ENCODE measurements around the gene SON. TPM values are rescaled to one million over a fixed set of nuclear protein-coding genes. Genes with fewer than 3 reads are reported as not detected.

SON gene
- total and polyA plus RNA-seq, 2 of the 13 experiments (the other 11 are each of a cell fraction or from before 2014, with no cell fraction given), result 61.3 to 78.3 TPM

- TF ChIP-seq ZSCAN9 (CRISPR knock-in tag; IDR thresholded peaks at IDR 0.05; ENCODE audit: borderline replicate concordance) (peak; percentile 8; the same call in 1 of the 2 replicates), MAFG (CRISPR knock-in tag; IDR thresholded peaks at IDR 0.05) (0 out of 2 replicates have a peak, but pooled peaks have one; percentile 37), TRAFD1 (CRISPR knock-in tag; IDR thresholded peaks at IDR 0.05; ENCODE audit: borderline replicate concordance) (0 out of 2 replicates have a peak, but pooled peaks have one; percentile 14), TAF15 (IDR thresholded peaks at IDR 0.05; ENCODE audit: low read depth, low read length, poor library complexity, severe bottlenecking) (peak; percentile 27), PCBP1 (IDR thresholded peaks at IDR 0.05; ENCODE audit: borderline replicate concordance, low read depth, low read length) (no peak), CENPT (CRISPR knock-in tag; IDR thresholded peaks at IDR 0.05; ENCODE audit: low read depth) (no peak), FOXP4 (CRISPR knock-in tag; IDR thresholded peaks at IDR 0.05) (peak; percentile 49; the same call in 1 of the 2 replicates), ZFX (CRISPR knock-in tag; IDR thresholded peaks at IDR 0.05; ENCODE audit: low read depth) (peak; percentile 50; the same call in 1 of the 2 replicates)
- TF ChIP-seq, protein P1, sequence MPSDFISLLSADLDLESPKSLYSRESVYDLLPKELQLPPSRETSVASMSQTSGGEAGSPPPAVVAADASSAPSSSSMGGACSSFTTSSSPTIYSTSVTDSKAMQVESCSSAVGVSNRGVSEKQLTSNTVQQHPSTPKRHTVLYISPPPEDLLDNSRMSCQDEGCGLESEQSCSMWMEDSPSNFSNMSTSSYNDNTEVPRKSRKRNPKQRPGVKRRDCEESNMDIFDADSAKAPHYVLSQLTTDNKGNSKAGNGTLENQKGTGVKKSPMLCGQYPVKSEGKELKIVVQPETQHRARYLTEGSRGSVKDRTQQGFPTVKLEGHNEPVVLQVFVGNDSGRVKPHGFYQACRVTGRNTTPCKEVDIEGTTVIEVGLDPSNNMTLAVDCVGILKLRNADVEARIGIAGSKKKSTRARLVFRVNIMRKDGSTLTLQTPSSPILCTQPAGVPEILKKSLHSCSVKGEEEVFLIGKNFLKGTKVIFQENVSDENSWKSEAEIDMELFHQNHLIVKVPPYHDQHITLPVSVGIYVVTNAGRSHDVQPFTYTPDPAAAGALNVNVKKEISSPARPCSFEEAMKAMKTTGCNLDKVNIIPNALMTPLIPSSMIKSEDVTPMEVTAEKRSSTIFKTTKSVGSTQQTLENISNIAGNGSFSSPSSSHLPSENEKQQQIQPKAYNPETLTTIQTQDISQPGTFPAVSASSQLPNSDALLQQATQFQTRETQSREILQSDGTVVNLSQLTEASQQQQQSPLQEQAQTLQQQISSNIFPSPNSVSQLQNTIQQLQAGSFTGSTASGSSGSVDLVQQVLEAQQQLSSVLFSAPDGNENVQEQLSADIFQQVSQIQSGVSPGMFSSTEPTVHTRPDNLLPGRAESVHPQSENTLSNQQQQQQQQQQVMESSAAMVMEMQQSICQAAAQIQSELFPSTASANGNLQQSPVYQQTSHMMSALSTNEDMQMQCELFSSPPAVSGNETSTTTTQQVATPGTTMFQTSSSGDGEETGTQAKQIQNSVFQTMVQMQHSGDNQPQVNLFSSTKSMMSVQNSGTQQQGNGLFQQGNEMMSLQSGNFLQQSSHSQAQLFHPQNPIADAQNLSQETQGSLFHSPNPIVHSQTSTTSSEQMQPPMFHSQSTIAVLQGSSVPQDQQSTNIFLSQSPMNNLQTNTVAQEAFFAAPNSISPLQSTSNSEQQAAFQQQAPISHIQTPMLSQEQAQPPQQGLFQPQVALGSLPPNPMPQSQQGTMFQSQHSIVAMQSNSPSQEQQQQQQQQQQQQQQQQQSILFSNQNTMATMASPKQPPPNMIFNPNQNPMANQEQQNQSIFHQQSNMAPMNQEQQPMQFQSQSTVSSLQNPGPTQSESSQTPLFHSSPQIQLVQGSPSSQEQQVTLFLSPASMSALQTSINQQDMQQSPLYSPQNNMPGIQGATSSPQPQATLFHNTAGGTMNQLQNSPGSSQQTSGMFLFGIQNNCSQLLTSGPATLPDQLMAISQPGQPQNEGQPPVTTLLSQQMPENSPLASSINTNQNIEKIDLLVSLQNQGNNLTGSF (CRISPR knock-in tag; IDR thresholded peaks at IDR 0.05), result no peak
- TF ChIP-seq, protein P2, sequence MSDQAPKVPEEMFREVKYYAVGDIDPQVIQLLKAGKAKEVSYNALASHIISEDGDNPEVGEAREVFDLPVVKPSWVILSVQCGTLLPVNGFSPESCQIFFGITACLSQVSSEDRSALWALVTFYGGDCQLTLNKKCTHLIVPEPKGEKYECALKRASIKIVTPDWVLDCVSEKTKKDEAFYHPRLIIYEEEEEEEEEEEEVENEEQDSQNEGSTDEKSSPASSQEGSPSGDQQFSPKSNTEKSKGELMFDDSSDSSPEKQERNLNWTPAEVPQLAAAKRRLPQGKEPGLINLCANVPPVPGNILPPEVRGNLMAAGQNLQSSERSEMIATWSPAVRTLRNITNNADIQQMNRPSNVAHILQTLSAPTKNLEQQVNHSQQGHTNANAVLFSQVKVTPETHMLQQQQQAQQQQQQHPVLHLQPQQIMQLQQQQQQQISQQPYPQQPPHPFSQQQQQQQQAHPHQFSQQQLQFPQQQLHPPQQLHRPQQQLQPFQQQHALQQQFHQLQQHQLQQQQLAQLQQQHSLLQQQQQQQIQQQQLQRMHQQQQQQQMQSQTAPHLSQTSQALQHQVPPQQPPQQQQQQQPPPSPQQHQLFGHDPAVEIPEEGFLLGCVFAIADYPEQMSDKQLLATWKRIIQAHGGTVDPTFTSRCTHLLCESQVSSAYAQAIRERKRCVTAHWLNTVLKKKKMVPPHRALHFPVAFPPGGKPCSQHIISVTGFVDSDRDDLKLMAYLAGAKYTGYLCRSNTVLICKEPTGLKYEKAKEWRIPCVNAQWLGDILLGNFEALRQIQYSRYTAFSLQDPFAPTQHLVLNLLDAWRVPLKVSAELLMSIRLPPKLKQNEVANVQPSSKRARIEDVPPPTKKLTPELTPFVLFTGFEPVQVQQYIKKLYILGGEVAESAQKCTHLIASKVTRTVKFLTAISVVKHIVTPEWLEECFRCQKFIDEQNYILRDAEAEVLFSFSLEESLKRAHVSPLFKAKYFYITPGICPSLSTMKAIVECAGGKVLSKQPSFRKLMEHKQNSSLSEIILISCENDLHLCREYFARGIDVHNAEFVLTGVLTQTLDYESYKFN (CRISPR knock-in tag; conservative IDR thresholded peaks at IDR 0.05), result peak; percentile 36
- TF ChIP-seq, protein P3, sequence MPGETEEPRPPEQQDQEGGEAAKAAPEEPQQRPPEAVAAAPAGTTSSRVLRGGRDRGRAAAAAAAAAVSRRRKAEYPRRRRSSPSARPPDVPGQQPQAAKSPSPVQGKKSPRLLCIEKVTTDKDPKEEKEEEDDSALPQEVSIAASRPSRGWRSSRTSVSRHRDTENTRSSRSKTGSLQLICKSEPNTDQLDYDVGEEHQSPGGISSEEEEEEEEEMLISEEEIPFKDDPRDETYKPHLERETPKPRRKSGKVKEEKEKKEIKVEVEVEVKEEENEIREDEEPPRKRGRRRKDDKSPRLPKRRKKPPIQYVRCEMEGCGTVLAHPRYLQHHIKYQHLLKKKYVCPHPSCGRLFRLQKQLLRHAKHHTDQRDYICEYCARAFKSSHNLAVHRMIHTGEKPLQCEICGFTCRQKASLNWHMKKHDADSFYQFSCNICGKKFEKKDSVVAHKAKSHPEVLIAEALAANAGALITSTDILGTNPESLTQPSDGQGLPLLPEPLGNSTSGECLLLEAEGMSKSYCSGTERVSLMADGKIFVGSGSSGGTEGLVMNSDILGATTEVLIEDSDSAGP (CRISPR knock-in tag; IDR thresholded peaks at IDR 0.05; ENCODE audit: borderline replicate concordance), result peak; percentile 77
These were observed 840 bp upstream of the SON start, which contains the start of gene GART (continued) for GRCh38 chr21:33541756-33542639.

Data from HepG2 (cell line).